Measurements from ENCODE around the gene SLC8A1. TPM values are rescaled to one million over a fixed set of nuclear protein-coding genes. Genes with fewer than 3 reads are reported as not detected.

SLC8A1 gene
- total RNA-seq, 1 experiment from 2014 or later, result 1.7 TPM

- no peaks in the 10 kb centered on the region for H3K4me1 ChIP-seq (ENCODE audit: insufficient read depth, low read length)
- H3K14ac ChIP-seq (ENCODE audit: insufficient read depth, low read length), result no peak overlapping the region
- Mint-ChIP-seq H3K27me3 (ENCODE audit: low read depth) (no peaks in the 10 kb centered on the region), H3K27ac (no peak overlapping the region), H3K36me3 (ENCODE audit: insufficient read depth in 1 of 3, low read depth in 3 of 3) (no peaks in the 10 kb centered on the region), H3K4me3 (no peak overlapping the region), H3K9me3 (no peaks in the 10 kb centered on the region), H3K4me1 (peaks cover 19 to 21% of the 10 kb centered on the region in 2 experiments)
- no peaks in the 10 kb centered on the region for H3K23me2 ChIP-seq (ENCODE audit: insufficient read length, low read depth, low read length, poor library complexity, severe bottlenecking)
- H2AFZ ChIP-seq (ENCODE audit: low read length), result no peak overlapping the region
- H3K4me2 ChIP-seq (ENCODE audit: insufficient read depth, insufficient read length, low read length), result no peak overlapping the region
- no peak overlapping the region for H3K18ac ChIP-seq (ENCODE audit: insufficient read length, low read depth, low read length)
- no peak for TF ChIP-seq CTCF (conservative IDR thresholded peaks at IDR 0.05)
- no peak overlapping the region for H3K27ac ChIP-seq (ENCODE audit: insufficient read length, low read depth, low read length)
- no peak for DNase-seq
- H4K20me1 ChIP-seq (ENCODE audit: control insufficient read depth, insufficient read depth, insufficient read length), result no peaks in the 10 kb centered on the region
- no peak overlapping the region for H4K91ac ChIP-seq (ENCODE audit: insufficient read length, low read depth, low read length)
- no peak overlapping the region for H3K56ac ChIP-seq (ENCODE audit: insufficient read length, low read depth, low read length)
- no peak overlapping the region for H2BK20ac ChIP-seq (ENCODE audit: low read depth, low read length, poor library complexity, severe bottlenecking)
- H3K9ac ChIP-seq (ENCODE audit: extremely low read depth, insufficient read length, low read length), result no peak overlapping the region
- no peak overlapping the region for H3K4ac ChIP-seq (ENCODE audit: low read depth, low read length)
- no peak overlapping the region for H2BK12ac ChIP-seq (ENCODE audit: insufficient read length, low read depth, low read length)
- no peak overlapping the region for H2BK15ac ChIP-seq (ENCODE audit: low read depth, low read length)
- no peaks in the 10 kb centered on the region for H3K79me2 ChIP-seq (ENCODE audit: insufficient read depth, low read length)
- no peak overlapping the region for H3T11ph ChIP-seq (ENCODE audit: low read length)
- H3K9me3 ChIP-seq (ENCODE audit: control insufficient read depth, low read depth, low read length), result no peaks in the 10 kb centered on the region
- H4K8ac ChIP-seq (replicated peaks; ENCODE audit: insufficient read length, low read depth, low read length), result no peak overlapping the region
- no peaks in the 10 kb centered on the region for H3K79me1 ChIP-seq (ENCODE audit: insufficient read depth, low read depth, low read length, poor library complexity, severe bottlenecking)
- no peaks in the 10 kb centered on the region for H3K27me3 ChIP-seq (ENCODE audit: insufficient read depth, low read length)
- no peak overlapping the region for H3K23ac ChIP-seq (ENCODE audit: insufficient read length, low read depth, low read length)
- no peak overlapping the region for H4K5ac ChIP-seq (ENCODE audit: insufficient read length, low read depth, low read length)
- H2BK120ac ChIP-seq (ENCODE audit: low read depth, low read length, poor library complexity, severe bottlenecking), result no peak overlapping the region
- H2BK5ac ChIP-seq (ENCODE audit: insufficient read length, low read length), result no peak overlapping the region
- H2AK5ac ChIP-seq (ENCODE audit: insufficient read length, low read length), result no peak overlapping the region
These were observed 196.8 kb downstream of the SLC8A1 start for GRCh38 chr2:40255103-40255502.

All from H9 (cell line).